Measurements from ENCODE around the gene STX16. TPM values are rescaled to one million over a fixed set of nuclear protein-coding genes. Genes with fewer than 3 reads are reported as not detected.

Gene STX16
- total and polyA plus RNA-seq, 2 of the 13 experiments (the other 11 are each of a cell fraction or from before 2014, with no cell fraction given) = 28.0 to 72.7 TPM

DNA sequence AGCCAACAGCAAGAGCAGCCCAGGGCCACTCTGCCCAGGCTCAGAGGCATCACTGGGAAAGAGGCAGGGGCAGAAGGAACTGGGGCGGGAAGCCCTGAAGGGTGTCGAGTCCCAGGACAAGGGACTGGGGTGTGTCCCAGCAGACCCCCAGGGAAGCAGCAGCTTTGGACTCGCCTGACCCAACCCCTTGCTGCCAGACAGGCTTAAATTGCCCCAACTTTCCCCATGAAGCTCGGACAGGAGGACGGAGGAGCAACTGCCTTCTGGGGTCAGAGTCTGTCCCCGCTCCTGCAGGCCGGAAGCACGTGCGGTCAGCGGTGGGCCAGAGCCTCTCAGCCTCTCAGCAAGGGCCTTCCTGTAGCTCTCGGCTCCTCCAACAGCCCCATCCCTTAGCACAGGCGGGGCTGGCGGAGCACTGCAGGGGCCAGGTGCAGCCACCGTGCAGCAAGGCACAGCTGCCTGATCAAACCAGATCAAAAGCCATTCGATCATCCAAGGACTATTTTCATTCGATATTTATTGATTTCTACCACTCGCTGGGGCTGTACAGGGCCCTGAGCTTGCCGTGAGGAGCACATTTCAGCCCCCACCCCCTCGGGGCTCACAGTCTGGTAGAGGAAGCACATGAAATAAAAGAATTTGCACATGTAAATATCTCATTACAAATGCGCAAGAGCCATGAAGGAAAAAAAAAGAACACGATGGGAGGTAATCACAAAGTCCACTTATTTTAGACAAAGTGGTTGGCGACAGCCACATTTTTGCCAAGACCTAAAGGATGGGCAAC lies 31.8 kb upstream of the STX16 start (continued):
- TF ChIP-seq ZNF264 (CRISPR knock-in tag; IDR thresholded peaks at IDR 0.05) (no peak), ONECUT2 (CRISPR knock-in tag; IDR thresholded peaks at IDR 0.05) (no peak), BHLHE40 (IDR thresholded peaks at IDR 0.05; ENCODE audit: low read length) (peak; percentile 58), NR2F2 (IDR thresholded peaks at IDR 0.05; ENCODE audit: borderline replicate concordance, low read depth) (no peak), RXRA (CRISPR knock-in tag; IDR thresholded peaks at IDR 0.05) (no peak), DMTF1 (CRISPR knock-in tag; IDR thresholded peaks at IDR 0.05) (no peak), DZIP1 (CRISPR knock-in tag; IDR thresholded peaks at IDR 0.05) (0 out of 2 replicates have a peak, but pooled peaks have one; percentile 32), GATAD1 (CRISPR knock-in tag; IDR thresholded peaks at IDR 0.05) (no peak), STAT5B (CRISPR knock-in tag; IDR thresholded peaks at IDR 0.05) (no peak), ZBTB2 (CRISPR knock-in tag; IDR thresholded peaks at IDR 0.05; ENCODE audit: low read depth) (no peak), PAF1 (CRISPR knock-in tag; IDR thresholded peaks at IDR 0.05) (no peak), ZNF567 (CRISPR knock-in tag; IDR thresholded peaks at IDR 0.05; ENCODE audit: borderline replicate concordance) (no peak), ZNF572 (CRISPR knock-in tag; IDR thresholded peaks at IDR 0.05) (no peak), SP4 (CRISPR knock-in tag; IDR thresholded peaks at IDR 0.05) (no peak)
- TF ChIP-seq, protein P1, sequence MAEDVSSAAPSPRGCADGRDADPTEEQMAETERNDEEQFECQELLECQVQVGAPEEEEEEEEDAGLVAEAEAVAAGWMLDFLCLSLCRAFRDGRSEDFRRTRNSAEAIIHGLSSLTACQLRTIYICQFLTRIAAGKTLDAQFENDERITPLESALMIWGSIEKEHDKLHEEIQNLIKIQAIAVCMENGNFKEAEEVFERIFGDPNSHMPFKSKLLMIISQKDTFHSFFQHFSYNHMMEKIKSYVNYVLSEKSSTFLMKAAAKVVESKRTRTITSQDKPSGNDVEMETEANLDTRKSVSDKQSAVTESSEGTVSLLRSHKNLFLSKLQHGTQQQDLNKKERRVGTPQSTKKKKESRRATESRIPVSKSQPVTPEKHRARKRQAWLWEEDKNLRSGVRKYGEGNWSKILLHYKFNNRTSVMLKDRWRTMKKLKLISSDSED (CRISPR knock-in tag; IDR thresholded peaks at IDR 0.05) = no peak
- TF ChIP-seq, protein P2, sequence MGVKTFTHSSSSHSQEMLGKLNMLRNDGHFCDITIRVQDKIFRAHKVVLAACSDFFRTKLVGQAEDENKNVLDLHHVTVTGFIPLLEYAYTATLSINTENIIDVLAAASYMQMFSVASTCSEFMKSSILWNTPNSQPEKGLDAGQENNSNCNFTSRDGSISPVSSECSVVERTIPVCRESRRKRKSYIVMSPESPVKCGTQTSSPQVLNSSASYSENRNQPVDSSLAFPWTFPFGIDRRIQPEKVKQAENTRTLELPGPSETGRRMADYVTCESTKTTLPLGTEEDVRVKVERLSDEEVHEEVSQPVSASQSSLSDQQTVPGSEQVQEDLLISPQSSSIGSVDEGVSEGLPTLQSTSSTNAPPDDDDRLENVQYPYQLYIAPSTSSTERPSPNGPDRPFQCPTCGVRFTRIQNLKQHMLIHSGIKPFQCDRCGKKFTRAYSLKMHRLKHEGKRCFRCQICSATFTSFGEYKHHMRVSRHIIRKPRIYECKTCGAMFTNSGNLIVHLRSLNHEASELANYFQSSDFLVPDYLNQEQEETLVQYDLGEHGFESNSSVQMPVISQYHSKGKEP (CRISPR knock-in tag; IDR thresholded peaks at IDR 0.05) = no peak
- TF ChIP-seq, protein P3, sequence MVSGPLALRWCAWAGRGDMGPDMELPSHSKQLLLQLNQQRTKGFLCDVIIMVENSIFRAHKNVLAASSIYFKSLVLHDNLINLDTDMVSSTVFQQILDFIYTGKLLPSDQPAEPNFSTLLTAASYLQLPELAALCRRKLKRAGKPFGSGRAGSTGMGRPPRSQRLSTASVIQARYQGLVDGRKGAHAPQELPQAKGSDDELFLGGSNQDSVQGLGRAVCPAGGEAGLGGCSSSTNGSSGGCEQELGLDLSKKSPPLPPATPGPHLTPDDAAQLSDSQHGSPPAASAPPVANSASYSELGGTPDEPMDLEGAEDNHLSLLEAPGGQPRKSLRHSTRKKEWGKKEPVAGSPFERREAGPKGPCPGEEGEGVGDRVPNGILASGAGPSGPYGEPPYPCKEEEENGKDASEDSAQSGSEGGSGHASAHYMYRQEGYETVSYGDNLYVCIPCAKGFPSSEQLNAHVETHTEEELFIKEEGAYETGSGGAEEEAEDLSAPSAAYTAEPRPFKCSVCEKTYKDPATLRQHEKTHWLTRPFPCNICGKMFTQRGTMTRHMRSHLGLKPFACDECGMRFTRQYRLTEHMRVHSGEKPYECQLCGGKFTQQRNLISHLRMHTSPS (CRISPR knock-in tag; IDR thresholded peaks at IDR 0.05; ENCODE audit: low read depth) = no peak
